Smooth muscle cell (in vitro differentiated cells): ENCODE measurements around the gene FREY1. TPM values are rescaled to one million over a fixed set of nuclear protein-coding genes. Genes with fewer than 3 reads are reported as not detected.
A peak's percentile ranks its signal among the peaks of the same experiment; 100 is the strongest.

Experiments used
- DNase-seq: peaks from one replicate; lab custom pipeline; 2025; ENCODE audit not compliant: unreplicated experiment; lab: John Stamatoyannopoulos, UW
- H2AFZ ChIP-seq: fragments of 200-600 bp; sonication (generic); 2 replicates; pipeline ENCODE4 v1.6.0; 2016; ENCODE audit warnings: antibody characterized with exemption, low read depth, mild to moderate bottlenecking
- H3F3A ChIP-seq: fragments of 200-600 bp; sonication (generic); 2 replicates; pipeline ENCODE4 v1.6.0; 2017; ENCODE audit warnings: antibody characterized with exemption, low read depth
- H3K27ac ChIP-seq: fragments of 200-600 bp; sonication (generic); 2 replicates; pipeline ENCODE4 v1.5.1; 2016; ENCODE audit warnings: low read depth, mild to moderate bottlenecking
- H3K27me3 ChIP-seq: fragments of 200-600 bp; sonication (generic); 2 replicates; pipeline ENCODE4 v1.6.1; 2016; ENCODE audit warnings: low read depth, mild to moderate bottlenecking
- H3K36me3 ChIP-seq: fragments of 200-600 bp; sonication (generic); 2 replicates; pipeline ENCODE4 v1.5.1; 2016; ENCODE audit warnings: low read depth
- H3K4me1 ChIP-seq: fragments of 200-600 bp; sonication (generic); 2 replicates; pipeline ENCODE4 v1.5.1; 2016; ENCODE audit warnings: low read depth
- H3K4me2 ChIP-seq: fragments of 200-600 bp; sonication (generic); 2 replicates; pipeline ENCODE4 v1.6.0; 2016; ENCODE audit warnings: mild to moderate bottlenecking
- H3K4me3 ChIP-seq: fragments of 200-600 bp; sonication (generic); 2 replicates; pipeline ENCODE4 v1.5.1; 2016; ENCODE audit warnings: mild to moderate bottlenecking
- H3K79me2 ChIP-seq: fragments of 200-600 bp; sonication (generic); 2 replicates; pipeline ENCODE4 v1.6.0; 2016; ENCODE audit warnings: low read depth, mild to moderate bottlenecking
- H3K9ac ChIP-seq: fragments of 200-600 bp; sonication (generic); 2 replicates; pipeline ENCODE4 v1.6.0; 2016; ENCODE audit warnings: low read depth
- H3K9me3 ChIP-seq: fragments of 200-600 bp; sonication (generic); replicated peaks from 2 replicates; pipeline ENCODE4 v1.5.1; 2016; ENCODE audit warnings: low read depth
- H4K20me1 ChIP-seq: fragments of 200-600 bp; sonication (generic); 2 replicates; pipeline ENCODE4 v1.6.0; 2016; ENCODE audit warnings: low read depth
- WGBS: methylation state at CpG from one replicate; pipeline ENCODE4 v1.1.7; 2016; ENCODE audit warnings: low lambda C conversion rate; 5-methylcytosine and 5-hydroxymethylcytosine counted together
- polyA plus RNA-seq: library from polyadenylated mRNA; unstranded; fragments of >200 nt; fragmentation: Nextera tagmentation; extraction: Ambion mirVana; gene quantifications from 2 replicates; pipeline ENCODE4 v1.2.1, GENCODE V29; 2016
- total RNA-seq: library from RNA; depleted of rRNA; stranded (reverse); fragments of >200 nt; gene quantifications from 2 replicates; pipeline ENCODE4 v1.2.3, GENCODE V29; 2014
- TF ChIP-seq, protein P1 (sequence below): fragments of 200-600 bp; sonication (generic); IDR thresholded peaks from 2 replicates; pipeline ENCODE4 v1.5.1; 2017; ENCODE audit warnings: borderline replicate concordance, mild to moderate bottlenecking, antibody characterized with exemption; ENCODE audit not compliant: insufficient read depth, poor library complexity, severe bottlenecking

FREY1 gene
- total and polyA plus RNA-seq, 2 experiments from 2014 or later: 0.22 to 0.57 TPM

GRCh38 chr11:45924036-45924915 lies 17.2 kb upstream of the FREY1 start:
- TF ChIP-seq, protein P1, sequence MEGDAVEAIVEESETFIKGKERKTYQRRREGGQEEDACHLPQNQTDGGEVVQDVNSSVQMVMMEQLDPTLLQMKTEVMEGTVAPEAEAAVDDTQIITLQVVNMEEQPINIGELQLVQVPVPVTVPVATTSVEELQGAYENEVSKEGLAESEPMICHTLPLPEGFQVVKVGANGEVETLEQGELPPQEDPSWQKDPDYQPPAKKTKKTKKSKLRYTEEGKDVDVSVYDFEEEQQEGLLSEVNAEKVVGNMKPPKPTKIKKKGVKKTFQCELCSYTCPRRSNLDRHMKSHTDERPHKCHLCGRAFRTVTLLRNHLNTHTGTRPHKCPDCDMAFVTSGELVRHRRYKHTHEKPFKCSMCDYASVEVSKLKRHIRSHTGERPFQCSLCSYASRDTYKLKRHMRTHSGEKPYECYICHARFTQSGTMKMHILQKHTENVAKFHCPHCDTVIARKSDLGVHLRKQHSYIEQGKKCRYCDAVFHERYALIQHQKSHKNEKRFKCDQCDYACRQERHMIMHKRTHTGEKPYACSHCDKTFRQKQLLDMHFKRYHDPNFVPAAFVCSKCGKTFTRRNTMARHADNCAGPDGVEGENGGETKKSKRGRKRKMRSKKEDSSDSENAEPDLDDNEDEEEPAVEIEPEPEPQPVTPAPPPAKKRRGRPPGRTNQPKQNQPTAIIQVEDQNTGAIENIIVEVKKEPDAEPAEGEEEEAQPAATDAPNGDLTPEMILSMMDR: no peak
- H4K20me1 ChIP-seq: no peaks in the 10 kb centered on the region
- no peaks in the 10 kb centered on the region for H3K9me3 ChIP-seq
- no peak overlapping the region for H2AFZ ChIP-seq
- peaks cover 47% of the 10 kb centered on the region for H3K27me3 ChIP-seq
- H3K4me3 ChIP-seq: no peak overlapping the region
- H3K27ac ChIP-seq: no peak overlapping the region
- no peak overlapping the region for H3K9ac ChIP-seq
- H3K36me3 ChIP-seq: no peaks in the 10 kb centered on the region
- H3K79me2 ChIP-seq: no peaks in the 10 kb centered on the region
- no peak overlapping the region for H3K4me2 ChIP-seq
- DNase-seq: no peak
- peaks cover 21% of the 10 kb centered on the region for H3K4me1 ChIP-seq
- 87% methylated on average over 22 of the region's 22 CpGs for WGBS
- no peaks in the 10 kb centered on the region for H3F3A ChIP-seq

GRCh38 chr11:45922425-45923082 lies 15.5 kb upstream of the FREY1 start, which contains the start of gene LARGE2:
Gene LARGE2 (plus strand): TSS chr11:45922656. CDS start chr11:45922883, 227 bp downstream.
- H3K36me3 ChIP-seq: no peaks in the 10 kb centered on the region
- H3K79me2 ChIP-seq: no peaks in the 10 kb centered on the region
- DNase-seq: no peak
- no peak within 1 kb of the TSS for H3K27ac ChIP-seq
- 2% methylated on average over 48 of the region's 73 CpGs for WGBS
- no peaks in the 10 kb centered on the region for H3K9me3 ChIP-seq
- peak within 1 kb of the TSS; percentile 44 for H3K4me3 ChIP-seq
- H3K4me2 ChIP-seq: peak within 1 kb of the TSS; percentile 80
- no peaks in the 10 kb centered on the region for H3F3A ChIP-seq
- H3K4me1 ChIP-seq: peaks cover 26% of the 10 kb centered on the region
- H4K20me1 ChIP-seq: no peaks in the 10 kb centered on the region
- peaks cover 47% of the 10 kb centered on the region for H3K27me3 ChIP-seq
- H3K9ac ChIP-seq: no peak within 1 kb of the TSS
- no peak within 1 kb of the TSS for H2AFZ ChIP-seq
- TF ChIP-seq, protein P1: no peak

GRCh38 chr11:45921561-45922424 lies 14.7 kb upstream of the FREY1 start:
- H3K9me3 ChIP-seq: no peaks in the 10 kb centered on the region
- no peaks in the 10 kb centered on the region for H3F3A ChIP-seq
- WGBS: 8% methylated on average over 26 of the region's 54 CpGs
- no peak overlapping the region for H3K27ac ChIP-seq
- TF ChIP-seq, protein P1: no peak
- peak overlapping the region; percentile 80 for H3K4me2 ChIP-seq
- no peak overlapping the region for H3K9ac ChIP-seq
- peaks cover 29% of the 10 kb centered on the region for H3K4me1 ChIP-seq
- H3K27me3 ChIP-seq: peaks cover 47% of the 10 kb centered on the region
- H4K20me1 ChIP-seq: no peaks in the 10 kb centered on the region
- H3K4me3 ChIP-seq: peak overlapping the region; percentile 44
- peaks cover 6% of the 10 kb centered on the region for H3K79me2 ChIP-seq
- no peak for DNase-seq
- no peaks in the 10 kb centered on the region for H3K36me3 ChIP-seq
- H2AFZ ChIP-seq: no peak overlapping the region
